Keratinocyte (primary cell): Measurements from ENCODE around the gene INTS3. TPM values are rescaled to one million over a fixed set of nuclear protein-coding genes. Genes with fewer than 3 reads are reported as not detected.
"Not testable (repeated sequence)": the region's sequence is repeated elsewhere in the genome, so short reads cannot be mapped to it uniquely, and the experiment has no call there.

Experiments used
- DNase-seq: peaks from one replicate; pipeline ENCODE4 v3.0.0-alpha.2; 2011; ENCODE audit warnings: low read depth, missing footprints, low spot score
- FAIRE-seq: peaks from 2 replicates; lab custom pipeline; 2011; peaks lifted over from hg19 to GRCh38; lab: Jason Lieb, UNC
- H2AFZ ChIP-seq: 2 replicates; pipeline ENCODE4 v1.6.0; 2012; ENCODE audit warnings: low read length, control low read depth, inconsistent platforms; ENCODE audit not compliant: control insufficient read depth
- H3K27ac ChIP-seq: 2 replicates; pipeline ENCODE4 v1.5.1; 2011; ENCODE audit warnings: low read length; ENCODE audit not compliant: control insufficient read depth, insufficient read depth
- H3K27me3 ChIP-seq: 3 replicates; pipeline ENCODE4 v1.6.0; 2011; ENCODE audit warnings: low read length; ENCODE audit not compliant: control insufficient read depth, insufficient read depth; ENCODE audit errors: extremely low read depth
- H3K36me3 ChIP-seq, 2 experiments: 2 replicates in 1 of 2; 3 replicates in 1 of 2; pipeline ENCODE4 v1.5.1; 2011; ENCODE audit warnings: low read length in 2 of 2, mild to moderate bottlenecking in 1 of 2; ENCODE audit not compliant: control insufficient read depth in 2 of 2, insufficient read depth in 2 of 2; ENCODE audit errors: extremely low read depth in 1 of 2
- H3K4me1 ChIP-seq: 3 replicates; pipeline ENCODE4 v1.5.1; 2011; ENCODE audit warnings: low read length; ENCODE audit not compliant: control insufficient read depth, insufficient read depth; ENCODE audit errors: extremely low read depth
- H3K4me2 ChIP-seq: 3 replicates; pipeline ENCODE4 v1.6.0; 2011; ENCODE audit warnings: low read depth, low read length; ENCODE audit not compliant: control insufficient read depth, insufficient read depth; ENCODE audit errors: extremely low read depth
- H3K4me3 ChIP-seq, 3 experiments: fragments of 200-600 bp in 1 of 3; sonication (generic) in 1 of 3; 2 replicates in 2 of 3; 3 replicates in 1 of 3; pipeline ENCODE4 v1.5.1; 2011 to 2016; ENCODE audit warnings: low read length in 3 of 3, mild to moderate bottlenecking in 3 of 3, control low read depth in 2 of 3, inconsistent platforms in 1 of 3, low read depth in 1 of 3, mixed read lengths in 1 of 3, mixed run types in 1 of 3, moderate library complexity in 1 of 3; ENCODE audit not compliant: control insufficient read depth in 2 of 3, insufficient read depth in 2 of 3; ENCODE audit errors: extremely low read depth in 1 of 3
- H3K79me2 ChIP-seq: 2 replicates; pipeline ENCODE4 v1.6.0; 2012; ENCODE audit warnings: low read length; ENCODE audit not compliant: control insufficient read depth, insufficient read depth
- H3K9ac ChIP-seq: 3 replicates; pipeline ENCODE4 v1.6.0; 2011; ENCODE audit warnings: low read length; ENCODE audit not compliant: control insufficient read depth, insufficient read depth; ENCODE audit errors: extremely low read depth
- H3K9me1 ChIP-seq: 3 replicates; pipeline ENCODE4 v1.6.0; 2011; ENCODE audit warnings: low read length; ENCODE audit not compliant: control insufficient read depth, insufficient read depth; ENCODE audit errors: extremely low read depth
- H3K9me3 ChIP-seq: 2 replicates; pipeline ENCODE4 v1.5.1; 2012; ENCODE audit warnings: low read depth, low read length; ENCODE audit not compliant: control insufficient read depth
- H4K20me1 ChIP-seq: 3 replicates; pipeline ENCODE4 v1.6.0; 2011; ENCODE audit warnings: low read length; ENCODE audit not compliant: control insufficient read depth, insufficient read depth; ENCODE audit errors: extremely low read depth
- EZH2 ChIP-seq: IDR thresholded peaks from one replicate; pipeline ENCODE4 v1.6.1; 2012; ENCODE audit warnings: inconsistent platforms, mild to moderate bottlenecking, low read length, moderate library complexity
- dilution Hi-C: fragments of 300-500 bp; cut with MboI; formaldehyde crosslinking; loops from one replicate; pipeline ENCODE4 v1.7.0; 2020; ENCODE audit warnings: low sequenced_read_pairs; ENCODE audit not compliant: extremely low pct_ligation_motif_present
- polyA plus RNA-seq, 5 experiments: library from polyadenylated mRNA; depleted of rRNA in 3 of 5; stranded (reverse) in 3 of 5; stranded (forward) in 1 of 5; unstranded in 1 of 5; fragments of >200 nt; gene quantifications; 1 replicate in 1 of 5; 2 replicates in 3 of 5; 3 replicates in 1 of 5; pipeline versions ENCODE4 v1.2.1 to v1.2.3, GENCODE V29; 2011 to 2012; ENCODE audit warnings: missing spikeins in 2 of 5, low read depth in 1 of 5, low replicate concordance in 1 of 5
- TF ChIP-seq, protein P1 (sequence below), 3 experiments: IDR thresholded peaks in 1 of 3; conservative IDR thresholded peaks in 1 of 3; optimal IDR thresholded peaks in 1 of 3; 2 replicates in 2 of 3; 3 replicates in 1 of 3; pipeline versions ENCODE3 to v1.5.1; 2011; ENCODE audit warnings: low read length in 3 of 3, mild to moderate bottlenecking in 3 of 3, moderate library complexity in 2 of 3, control low read depth in 1 of 3, inconsistent platforms in 1 of 3; ENCODE audit not compliant: insufficient read depth in 2 of 3; ENCODE audit errors: extremely low read depth in 1 of 3

Gene INTS3
- polyA plus RNA-seq, 1 donor (not counting 4 experiments of a cell fraction or from before 2014, with no cell fraction given): 24.6 TPM

DNA sequence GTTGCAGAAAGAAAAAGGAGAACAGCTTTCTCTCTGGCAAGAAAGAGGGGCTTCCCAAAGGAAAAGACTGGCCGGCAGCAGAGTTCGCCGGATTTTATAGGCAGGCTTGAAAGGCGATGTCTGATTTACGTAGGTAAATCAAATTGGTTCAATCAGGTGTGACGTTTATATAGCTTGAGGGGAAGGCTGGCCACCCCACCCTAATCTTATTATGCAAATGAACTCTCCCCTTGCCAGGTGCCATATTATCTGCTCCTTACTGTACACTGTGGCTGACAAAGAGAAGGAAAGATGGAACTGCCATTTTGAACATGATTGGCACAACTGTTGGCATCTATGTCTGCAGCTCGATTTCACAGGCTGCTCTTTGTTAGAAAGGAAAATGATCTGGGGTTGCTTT lies 16.8 kb upstream of the INTS3 start:
- TF ChIP-seq, protein P1, sequence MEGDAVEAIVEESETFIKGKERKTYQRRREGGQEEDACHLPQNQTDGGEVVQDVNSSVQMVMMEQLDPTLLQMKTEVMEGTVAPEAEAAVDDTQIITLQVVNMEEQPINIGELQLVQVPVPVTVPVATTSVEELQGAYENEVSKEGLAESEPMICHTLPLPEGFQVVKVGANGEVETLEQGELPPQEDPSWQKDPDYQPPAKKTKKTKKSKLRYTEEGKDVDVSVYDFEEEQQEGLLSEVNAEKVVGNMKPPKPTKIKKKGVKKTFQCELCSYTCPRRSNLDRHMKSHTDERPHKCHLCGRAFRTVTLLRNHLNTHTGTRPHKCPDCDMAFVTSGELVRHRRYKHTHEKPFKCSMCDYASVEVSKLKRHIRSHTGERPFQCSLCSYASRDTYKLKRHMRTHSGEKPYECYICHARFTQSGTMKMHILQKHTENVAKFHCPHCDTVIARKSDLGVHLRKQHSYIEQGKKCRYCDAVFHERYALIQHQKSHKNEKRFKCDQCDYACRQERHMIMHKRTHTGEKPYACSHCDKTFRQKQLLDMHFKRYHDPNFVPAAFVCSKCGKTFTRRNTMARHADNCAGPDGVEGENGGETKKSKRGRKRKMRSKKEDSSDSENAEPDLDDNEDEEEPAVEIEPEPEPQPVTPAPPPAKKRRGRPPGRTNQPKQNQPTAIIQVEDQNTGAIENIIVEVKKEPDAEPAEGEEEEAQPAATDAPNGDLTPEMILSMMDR (optimal IDR thresholded peaks at IDR 0.05 in 1 of 3, IDR thresholded peaks at IDR 0.05 in 1 of 3, conservative IDR thresholded peaks at IDR 0.05 in 1 of 3; ENCODE audit: extremely low read depth in 1 of 3, insufficient read depth in 2 of 3, low read length in 3 of 3): no peak
- TF ChIP-seq EZH2: no peak

DNA sequence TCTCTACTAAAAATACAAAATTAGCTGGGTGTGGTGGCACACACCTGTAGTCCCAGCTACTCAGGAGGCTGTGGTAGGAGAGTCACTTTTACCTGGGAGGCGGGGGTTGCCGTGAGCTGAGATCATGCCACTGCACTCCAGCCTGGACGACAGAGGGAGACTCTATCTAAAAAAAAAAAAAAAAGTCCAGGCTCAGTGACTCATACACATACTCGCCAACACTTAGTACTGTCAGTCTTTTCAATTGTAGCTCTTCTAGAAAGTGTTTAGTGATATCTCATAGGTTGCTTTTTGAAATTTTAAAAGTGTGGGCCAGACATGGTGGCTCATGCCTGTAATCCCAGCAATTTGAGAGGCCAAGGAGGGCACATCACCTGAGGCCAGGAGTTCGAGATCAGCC lies 11.6 kb upstream of the INTS3 start:
- H2AFZ ChIP-seq, dilution Hi-C loops, H3K9me3 ChIP-seq, H3K27ac ChIP-seq, H3K79me2 ChIP-seq, DNase-seq, H3K27me3 ChIP-seq, H3K9me1 ChIP-seq, H3K4me1 ChIP-seq, H3K4me2 ChIP-seq, H3K36me3 ChIP-seq, FAIRE-seq, H4K20me1 ChIP-seq, H3K4me3 ChIP-seq, H3K9ac ChIP-seq: not testable (repeated sequence)

More for the DNA sequence above, 16.8 kb upstream of the INTS3 start:
- Histone ChIP-seq H3K27me3 (no peaks in the 10 kb centered on the region), H3K4me2 (peak overlapping the region; percentile 49), H3K4me3 (no peak overlapping the region), H3K9me1 (no peaks in the 10 kb centered on the region), H3K27ac (no peak overlapping the region), H3K79me2 (no peaks in the 10 kb centered on the region), H4K20me1 (no peaks in the 10 kb centered on the region), H3K4me1 (no peaks in the 10 kb centered on the region), H2AFZ (peak overlapping the region; percentile 38), H3K9me3 (no peaks in the 10 kb centered on the region), H3K36me3 (no peaks in the 10 kb centered on the region), H3K9ac (no peak overlapping the region)
- no peak for FAIRE-seq
- dilution Hi-C loops: no loop called here
- no peak for DNase-seq

DNA sequence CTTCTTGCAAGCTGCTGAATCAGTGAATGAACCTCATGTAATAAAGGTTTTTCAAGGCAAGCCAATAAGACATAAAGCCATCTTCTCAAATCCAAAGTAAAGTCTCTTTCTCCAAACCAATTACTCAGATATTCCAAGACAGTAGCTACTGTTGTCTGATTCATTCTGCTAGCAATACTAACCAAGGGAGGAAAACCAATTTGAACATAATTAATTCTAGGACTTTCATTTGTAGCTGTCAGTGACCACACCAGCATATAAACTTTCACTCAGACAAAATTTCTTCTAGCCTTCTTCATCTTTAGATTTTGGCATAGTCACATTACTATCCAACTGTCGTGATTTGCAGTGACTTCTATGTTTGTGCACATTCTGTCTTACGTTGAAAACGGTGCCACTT lies 10.5 kb upstream of the INTS3 start:
- DNase-seq (no peak), FAIRE-seq (no peak)
- Histone ChIP-seq H4K20me1 (no peaks in the 10 kb centered on the region), H3K4me2 (no peak overlapping the region), H3K9me3 (no peaks in the 10 kb centered on the region), H3K9ac (no peak overlapping the region), H3K36me3 (no peaks in the 10 kb centered on the region), H3K79me2 (no peaks in the 10 kb centered on the region), H3K27me3 (no peaks in the 10 kb centered on the region), H2AFZ (no peak overlapping the region), H3K9me1 (no peaks in the 10 kb centered on the region), H3K27ac (no peak overlapping the region), H3K4me1 (no peaks in the 10 kb centered on the region), H3K4me3 (no peak overlapping the region)
- TF ChIP-seq, protein P1 (optimal IDR thresholded peaks at IDR 0.05 in 1 of 3, IDR thresholded peaks at IDR 0.05 in 1 of 3, conservative IDR thresholded peaks at IDR 0.05 in 1 of 3; ENCODE audit: extremely low read depth in 1 of 3, insufficient read depth in 2 of 3, low read length in 3 of 3): no peak
- no peak for TF ChIP-seq EZH2
- dilution Hi-C loops: no loop called here
